H4 (cell line): ENCODE results near the gene KRTAP5-3. TPM values are rescaled to one million over a fixed set of nuclear protein-coding genes. Genes with fewer than 3 reads are reported as not detected.
"Not testable (repeated sequence)": the region's sequence is repeated elsewhere in the genome, so short reads cannot be mapped to it uniquely, and the experiment has no call there.

Experiments used
- DNase-seq: peaks from one replicate; pipeline ENCODE4 v3.0.0-alpha.2; 2015; ENCODE audit warnings: low spot score
- total RNA-seq: library from RNA; depleted of rRNA; stranded (reverse); fragments of >200 nt; shearing (Covaris generic); gene quantifications from 2 replicates; pipeline ENCODE4 v1.2.3, GENCODE V29; 2014

KRTAP5-3 gene
- total RNA-seq, 1 experiment from 2014 or later: not detected

DNA sequence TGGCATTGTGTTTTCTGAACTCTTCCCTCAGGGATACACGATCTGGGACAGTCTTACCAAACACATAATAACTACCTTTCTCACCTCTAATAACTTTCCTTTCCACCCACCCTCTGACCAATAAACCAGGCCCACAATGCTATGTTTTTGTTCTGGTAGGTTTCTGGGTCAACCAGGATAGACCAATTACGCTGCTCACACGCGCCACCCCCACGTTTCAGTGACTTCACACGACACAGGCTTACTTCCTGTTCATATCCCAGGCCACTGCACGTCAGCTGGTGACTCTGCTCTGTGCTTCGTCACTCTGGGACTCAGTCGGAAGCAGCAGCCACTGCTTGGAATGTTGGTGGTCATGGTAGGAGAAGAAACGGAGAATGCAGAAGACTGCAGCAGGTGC, 11.2 kb upstream of the KRTAP5-3 start:
- peak; percentile 65 for DNase-seq

DNA sequence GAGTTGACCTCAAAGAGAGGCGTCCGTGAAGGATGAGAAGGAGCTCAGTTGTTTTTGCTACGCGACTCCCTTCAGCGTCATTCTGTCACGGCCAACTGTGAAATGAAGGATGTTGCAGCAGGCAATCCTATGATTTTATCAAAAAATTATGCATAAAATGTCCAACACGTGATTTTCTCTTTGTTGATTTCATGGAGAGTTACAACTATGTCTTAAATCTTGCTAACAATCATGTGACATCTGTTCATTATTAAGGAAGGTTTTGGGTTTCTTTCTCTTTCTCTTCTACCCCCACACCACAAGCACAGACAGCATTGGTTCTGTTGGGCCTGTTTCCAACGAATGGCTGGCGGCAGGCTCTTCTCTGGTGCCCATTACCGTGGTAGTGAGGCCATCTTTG, 10.0 kb upstream of the KRTAP5-3 start:
- DNase-seq: no peak

DNA sequence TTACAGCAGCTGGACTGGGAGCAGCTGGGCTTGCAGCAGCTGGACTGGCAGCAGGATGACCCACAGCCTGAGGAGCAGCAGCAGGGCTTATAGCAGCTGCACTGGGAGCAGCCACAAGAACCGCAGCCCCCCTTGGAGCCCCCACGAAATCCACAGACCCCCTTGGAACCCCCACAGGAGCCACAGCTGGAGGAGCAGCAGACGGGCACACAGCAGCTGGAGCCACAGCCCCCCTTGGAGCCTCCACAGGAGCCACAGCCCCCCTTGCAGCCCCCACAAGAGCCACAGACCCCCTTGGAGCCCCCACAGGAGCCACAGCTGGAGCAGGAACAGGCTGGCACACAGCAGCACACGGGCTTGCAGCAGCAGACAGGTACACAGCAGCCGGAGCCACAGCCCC, 362 bp downstream of the KRTAP5-3 start:
- not testable (repeated sequence) for DNase-seq

DNA sequence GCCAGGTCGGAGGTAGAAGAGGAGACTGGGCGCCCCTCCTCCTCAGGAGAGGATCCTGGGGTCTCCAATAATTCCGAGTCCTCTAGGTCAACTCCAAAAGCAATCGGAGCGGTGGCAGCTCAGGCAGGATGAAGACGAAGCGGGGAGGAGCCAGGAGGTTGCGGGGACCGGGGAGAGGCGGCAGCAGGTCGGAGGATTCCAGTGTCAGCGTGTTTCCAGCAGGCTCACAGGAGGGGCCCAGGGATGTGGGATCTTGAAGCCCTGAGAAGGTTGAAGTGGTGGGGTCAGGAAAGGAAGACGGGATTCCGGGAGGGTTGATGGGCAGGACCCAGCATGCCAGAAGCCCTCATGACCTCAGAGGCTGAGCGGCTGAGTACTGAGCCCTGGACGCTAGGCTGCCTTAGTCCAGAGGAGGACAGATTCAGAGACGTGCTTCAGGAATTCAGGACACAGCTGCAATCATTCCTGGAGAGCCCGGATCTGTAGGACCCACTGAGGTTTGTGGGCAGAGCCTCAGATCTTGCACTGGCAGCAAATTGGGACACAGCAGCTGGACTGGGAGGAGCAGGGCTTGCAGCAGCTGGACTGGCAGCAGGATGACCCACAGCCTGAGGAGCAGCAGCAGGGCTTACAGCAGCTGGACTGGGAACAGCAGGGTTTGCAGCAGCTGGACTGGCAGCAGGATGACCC, 962 bp downstream of the KRTAP5-3 start:
- not testable (repeated sequence) for DNase-seq

DNA sequence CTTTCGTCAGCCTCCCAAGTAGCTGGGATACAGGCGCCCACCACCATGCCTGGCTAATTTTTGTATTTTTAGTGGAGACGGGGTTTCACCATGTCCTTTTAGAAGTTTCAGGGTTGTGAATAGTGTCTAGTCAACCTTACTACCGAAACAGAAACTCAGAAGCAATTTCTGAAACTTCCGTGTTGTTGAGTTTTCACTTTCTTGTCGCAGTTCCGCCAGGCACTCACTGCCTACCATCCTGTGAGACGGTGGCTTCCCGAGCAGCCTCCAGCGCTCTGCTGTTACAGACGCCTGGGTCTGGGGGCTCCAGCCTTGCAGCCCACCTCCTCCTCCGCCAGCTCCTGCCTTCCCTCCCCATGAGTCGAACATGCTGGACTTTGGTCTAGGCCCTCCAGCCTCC, 2.3 kb downstream of the KRTAP5-3 start:
- not testable (repeated sequence) for DNase-seq

DNA sequence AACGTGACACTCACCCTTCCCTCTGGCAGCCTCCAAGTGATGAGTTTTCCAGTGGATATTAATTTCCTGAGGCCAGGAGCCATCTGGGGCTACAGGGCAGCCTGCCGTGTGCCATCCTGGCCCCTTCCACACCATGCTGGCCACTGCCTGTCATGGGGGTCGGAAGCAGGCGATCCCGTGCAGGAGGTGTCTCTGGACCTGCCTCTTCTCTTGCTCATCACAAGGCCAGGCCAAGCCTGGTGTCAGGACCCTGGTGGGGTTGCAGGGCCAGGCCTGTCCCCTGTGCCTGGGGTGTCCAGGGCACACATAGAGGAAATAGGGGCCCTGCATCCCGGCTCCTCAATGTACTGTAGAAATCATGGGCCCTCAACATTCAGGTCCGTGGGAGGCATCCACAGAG, 3.6 kb downstream of the KRTAP5-3 start:
- DNase-seq: no peak

- DNase-seq: no peak
These were observed 4.1 kb downstream of the KRTAP5-3 start for GRCh38 chr11:1604181-1604580.

DNA sequence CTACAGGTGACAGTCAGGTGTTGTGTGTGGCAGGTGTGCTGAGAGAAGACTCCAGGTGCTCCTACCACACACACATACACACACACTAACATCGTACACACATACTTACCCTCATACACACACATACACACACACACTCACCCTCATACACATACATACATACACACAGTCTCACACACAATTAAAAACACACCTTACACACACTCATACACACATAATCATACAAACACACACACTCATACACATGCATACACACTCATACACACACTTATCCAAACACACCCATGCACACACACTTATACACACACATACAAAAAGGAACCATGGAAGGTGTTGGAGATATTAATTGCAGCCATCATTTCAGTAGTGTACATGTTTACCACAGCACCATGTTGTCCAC, 4.6 kb downstream of the KRTAP5-3 start:
- DNase-seq: no peak

DNA sequence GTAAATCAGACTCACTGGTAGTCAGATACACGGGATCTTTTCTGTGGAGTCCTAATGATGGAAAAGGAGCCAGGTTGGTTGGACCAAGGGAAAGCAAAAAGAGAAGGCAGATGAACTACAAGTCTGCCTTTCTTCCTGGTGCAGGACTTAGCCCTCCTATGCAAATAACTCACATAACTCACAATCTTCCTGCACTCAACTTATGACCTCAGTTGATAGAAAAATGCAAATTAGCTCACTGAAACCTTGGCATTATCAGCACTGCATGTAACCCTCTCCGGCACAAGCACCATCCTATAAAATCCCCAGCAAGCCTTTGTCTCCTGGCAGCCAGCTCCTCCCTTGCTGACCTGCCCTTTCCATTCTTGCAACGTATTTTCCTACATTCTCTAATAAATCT, 6.6 kb downstream of the KRTAP5-3 start:
- DNase-seq: not testable (repeated sequence)

DNA sequence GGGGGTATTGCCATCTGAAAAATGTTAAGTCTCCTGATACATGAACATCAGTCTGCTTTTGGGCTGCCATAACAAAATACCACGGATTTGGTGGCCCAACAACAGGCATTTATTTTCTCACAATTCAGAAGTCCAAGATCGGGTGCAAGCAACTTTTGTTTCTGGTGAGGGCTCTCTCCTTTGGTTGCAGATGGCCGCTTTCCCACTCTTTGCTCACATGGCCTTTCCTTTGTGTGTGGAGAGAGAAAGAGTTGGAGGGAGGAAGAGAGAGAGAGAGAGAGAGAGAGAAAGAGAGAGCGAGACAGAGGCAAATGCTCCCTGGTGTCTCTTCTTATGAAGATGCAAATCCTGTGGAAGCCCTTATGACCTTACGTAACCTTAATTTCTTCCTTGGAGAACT, 7.6 kb downstream of the KRTAP5-3 start:
- no peak for DNase-seq

DNA sequence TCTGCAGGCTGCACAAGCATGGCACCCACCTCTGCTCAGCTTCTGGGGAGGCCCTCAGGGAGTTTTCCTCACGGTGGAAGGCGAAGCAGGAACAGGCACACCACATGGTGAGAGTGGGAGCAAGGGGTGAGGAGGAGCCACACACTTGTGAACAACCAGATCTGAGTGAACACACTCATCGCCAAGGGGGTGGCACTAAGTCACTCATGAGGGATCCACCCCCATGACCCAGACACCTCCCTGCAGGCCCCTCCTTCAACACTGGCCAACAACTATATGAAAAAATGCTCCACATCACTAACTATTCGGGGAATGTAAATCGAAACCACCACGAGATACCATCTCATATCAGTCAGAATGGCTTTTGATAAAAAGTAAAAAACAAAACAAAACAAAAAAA, 9.4 kb downstream of the KRTAP5-3 start:
- DNase-seq: no peak

- DNase-seq: not testable (repeated sequence)
These were observed 9.9 kb downstream of the KRTAP5-3 start for GRCh38 chr11:1598406-1598805.

DNA sequence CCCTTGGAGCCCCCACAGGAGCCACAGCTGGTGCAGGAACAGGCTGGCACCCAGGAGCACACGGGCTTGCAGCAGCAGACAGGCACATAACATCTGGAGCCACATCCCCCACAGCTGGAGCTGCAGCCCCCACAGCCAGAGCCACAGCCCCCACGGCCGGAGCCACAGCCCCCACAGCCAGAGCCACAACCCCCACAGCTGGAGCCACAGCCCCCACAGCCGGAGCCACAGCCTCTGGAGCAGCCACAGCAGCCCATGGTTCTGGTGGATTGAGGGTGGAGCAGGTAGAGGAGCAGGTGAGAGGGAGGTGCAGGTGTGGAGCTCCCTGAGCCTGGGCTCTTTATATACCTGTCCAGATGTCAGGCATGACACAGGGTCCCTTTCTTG, 10.3 kb downstream of the KRTAP5-3 start, which contains the start of gene KRTAP5-2:
Gene KRTAP5-2 (minus strand): TSS at position 301 of the 387 bp plus-strand sequence. CDS start 44 bp downstream, at position 257.
- no peak for DNase-seq

- DNase-seq: no peak
These were observed 10.8 kb downstream of the KRTAP5-3 start for GRCh38 chr11:1597331-1597993.

- DNase-seq: not testable (repeated sequence)
These were observed 11.6 kb downstream of the KRTAP5-3 start for GRCh38 chr11:1596576-1597121.

- not testable (repeated sequence) for DNase-seq
These were observed 12.2 kb downstream of the KRTAP5-3 start for GRCh38 chr11:1595994-1596575.

DNA sequence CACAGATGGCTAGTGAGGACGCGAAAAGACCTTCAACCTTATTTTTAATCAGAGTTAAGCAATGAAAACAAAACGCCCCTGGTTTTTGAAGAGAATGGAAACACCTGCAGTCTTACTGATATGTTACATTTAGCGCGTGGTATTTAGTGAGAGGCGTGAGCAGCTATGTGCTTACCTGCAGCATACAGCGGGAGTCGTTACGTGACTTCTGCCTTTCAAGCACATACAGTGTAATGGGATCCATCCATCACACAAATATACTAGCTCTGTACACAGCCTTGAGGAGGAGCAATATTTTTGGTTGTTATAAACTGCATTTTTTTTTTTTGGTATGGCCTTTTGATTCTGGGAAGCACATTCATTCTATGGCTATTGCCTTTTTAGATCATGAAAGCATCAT, 15.6 kb downstream of the KRTAP5-3 start:
- no peak for DNase-seq

- DNase-seq: no peak
These were observed 18.3 kb downstream of the KRTAP5-3 start for GRCh38 chr11:1589996-1590395.

DNA sequence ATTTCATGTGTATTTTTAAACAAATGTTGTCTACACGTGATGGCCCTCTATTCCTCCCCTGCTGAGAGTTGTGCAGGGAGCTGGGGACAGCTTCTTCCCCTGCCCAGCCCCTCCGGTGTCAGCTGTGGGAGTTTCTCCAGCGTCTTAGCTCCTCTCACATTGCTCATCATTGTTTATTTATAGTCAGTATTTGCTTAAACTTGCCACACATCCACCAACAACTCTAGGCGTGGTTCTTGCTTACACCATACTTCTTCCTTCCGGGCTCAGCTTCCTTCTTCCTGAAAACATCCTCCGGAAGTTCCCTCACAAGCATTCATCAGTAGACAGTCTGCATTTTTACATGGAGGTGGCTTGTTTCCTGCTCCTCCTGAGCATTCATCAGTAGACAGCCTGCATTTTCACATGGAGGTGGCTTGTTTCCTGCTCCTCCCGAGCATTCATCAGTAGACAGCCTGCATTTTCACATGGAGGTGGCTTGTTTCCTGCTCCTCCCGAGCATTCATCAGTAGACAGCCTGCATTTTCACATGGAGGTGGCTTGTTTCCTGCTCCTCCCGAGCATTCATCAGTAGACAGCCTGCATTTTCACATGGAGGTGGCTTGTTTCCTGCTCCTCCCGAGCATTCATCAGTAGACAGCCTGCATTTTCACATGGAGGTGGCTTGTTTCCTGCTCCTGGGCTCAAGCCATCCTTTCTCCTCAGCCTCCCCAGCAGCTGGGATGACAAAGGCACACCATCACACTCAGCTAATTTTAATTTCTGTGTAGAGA, 18.9 kb downstream of the KRTAP5-3 start:
- DNase-seq: peak; percentile 48

DNA sequence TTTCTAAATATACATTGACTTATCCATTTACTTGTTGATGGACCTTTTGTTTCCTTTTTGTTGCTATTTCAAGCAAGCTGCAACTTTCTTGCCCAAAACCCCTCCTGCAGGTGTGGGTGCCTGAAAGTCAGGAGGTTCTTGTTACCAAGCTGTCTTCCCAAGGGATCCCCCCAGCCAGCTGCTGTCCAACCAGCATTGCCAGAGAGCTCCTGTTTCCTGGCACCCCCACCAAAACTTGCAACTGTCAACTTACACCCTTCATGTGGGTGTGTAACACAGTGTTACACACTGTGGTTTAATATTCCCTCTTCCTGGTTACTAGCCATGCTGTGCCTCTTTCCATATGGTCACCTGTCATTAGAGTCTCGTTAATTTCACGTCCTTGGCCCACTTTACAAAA, 21.6 kb downstream of the KRTAP5-3 start:
- DNase-seq: no peak

DNA sequence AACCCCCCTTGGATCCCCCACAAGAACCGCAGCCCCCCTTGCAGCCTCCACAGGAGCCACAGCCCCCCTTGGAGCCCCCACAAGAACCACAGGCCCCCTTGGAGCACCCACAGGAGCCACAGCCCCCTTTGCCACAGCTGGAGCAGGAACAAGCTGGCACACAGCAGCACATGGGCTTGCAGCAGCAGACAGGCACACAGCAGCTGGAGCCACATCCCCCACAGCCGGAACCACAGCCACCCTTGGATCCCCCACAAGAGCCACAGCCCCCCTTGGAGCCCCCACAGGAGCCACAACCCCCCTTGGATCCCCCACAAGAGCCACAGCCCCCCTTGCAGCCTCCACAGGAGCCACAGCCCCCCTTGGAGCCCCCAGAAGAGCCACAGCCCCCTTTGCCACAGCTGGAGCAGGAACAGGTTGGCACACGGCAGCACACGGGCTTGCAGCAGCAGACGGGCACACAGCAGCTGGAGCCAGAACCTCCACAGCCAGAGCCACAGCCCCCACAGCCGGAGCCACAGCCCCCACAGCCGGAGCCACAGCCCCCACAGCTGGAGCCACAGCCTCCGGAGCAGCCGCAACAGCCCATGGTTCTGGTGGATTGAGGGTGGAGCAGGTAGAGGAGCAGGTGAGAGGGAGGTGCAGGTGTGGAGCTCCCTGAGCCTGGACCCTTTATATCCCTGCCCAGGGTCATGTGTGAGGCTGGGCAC, 23.4 kb downstream of the KRTAP5-3 start, which contains the start of gene KRTAP5-1:
Gene KRTAP5-1 (minus strand): TSS at position 623 of the 710 bp plus-strand sequence. CDS start 34 bp downstream, at position 589.
- DNase-seq: not testable (repeated sequence)
